GM12878 (cell line): Measurements from ENCODE around the gene ARL17B. TPM values are rescaled to one million over a fixed set of nuclear protein-coding genes. Genes with fewer than 3 reads are reported as not detected.
"Not testable (repeated sequence)": the region's sequence is repeated elsewhere in the genome, so short reads cannot be mapped to it uniquely, and the experiment has no call there.

ENCODE experiments used
- ATAC-seq: fragments of 200-7000 bp; cut with Tn5 transposase; 3 replicates; pipeline ENCODE4 v1.9.1; 2020; ENCODE audit warnings: mild to moderate bottlenecking, moderate library complexity
- BruUV-seq: library from RNA; stranded (reverse); fragments of 400-500 nt; replicated peaks from 2 replicates; lab custom pipeline; 2021; lab: Mats Ljungman, UMichigan
- CTCF ChIA-PET: fragments of 300-600 bp; sonication (Branson Sonifier 250); formaldehyde crosslinking; extraction: SDS; loops from one replicate; lab custom pipeline; 2021; ENCODE audit warnings: inconsistent platforms; lab: Yijun Ruan, JAX
- POLR2A ChIA-PET: fragments of 350-600 bp; formaldehyde crosslinking; extraction: SDS; loops from one replicate; lab custom pipeline; 2021; ENCODE audit warnings: inconsistent platforms; lab: Charles Lee
- RAD21 ChIA-PET: fragments of 300-600 bp; sonication (Branson Sonifier 250); formaldehyde crosslinking; loops from one replicate; lab custom pipeline; 2023; ENCODE audit warnings: antibody characterized with exemption; ENCODE audit not compliant: unreplicated experiment; lab: Charles Lee
- SMC1A ChIA-PET: fragments of 300-600 bp; sonication (Branson Sonifier 250); formaldehyde crosslinking; loops from one replicate; lab custom pipeline; 2023; ENCODE audit not compliant: unreplicated experiment, uncharacterized antibody; lab: Charles Lee
- DNase-seq: peaks from one replicate; pipeline ENCODE4 v3.0.0-alpha.2; 2011; ENCODE audit warnings: low read depth, low spot score
- FAIRE-seq: peaks from 3 replicates; lab custom pipeline; 2011; peaks lifted over from hg19 to GRCh38; lab: Jason Lieb, UNC
- H2AFZ ChIP-seq: 2 replicates; pipeline ENCODE4 v1.6.0; 2011; ENCODE audit warnings: low read depth, low read length, control low read depth; ENCODE audit not compliant: control insufficient read depth
- H3K27ac ChIP-seq: 2 replicates; pipeline ENCODE4 v1.5.1; 2011; ENCODE audit warnings: control low read depth; ENCODE audit not compliant: control insufficient read depth, insufficient read depth
- H3K27me3 ChIP-seq, 2 experiments: replicated peaks in 1 of 2; 2 replicates each; pipeline versions ENCODE4 v1.6.0 to v1.6.1; 2011; ENCODE audit warnings: low read length in 1 of 2; ENCODE audit not compliant: control insufficient read depth in 2 of 2, insufficient read depth in 2 of 2
- H3K36me3 ChIP-seq, 2 experiments: 2 replicates each; pipeline ENCODE4 v1.5.1; 2011; ENCODE audit warnings: low read length in 1 of 2; ENCODE audit not compliant: control insufficient read depth in 2 of 2, insufficient read depth in 2 of 2
- H3K4me1 ChIP-seq: 2 replicates; pipeline ENCODE4 v1.6.1; 2011; ENCODE audit warnings: mild to moderate bottlenecking, low read length, moderate library complexity, mixed read lengths; ENCODE audit not compliant: control insufficient read depth, insufficient read depth
- H3K4me2 ChIP-seq: 2 replicates; pipeline ENCODE4 v1.6.0; 2011; ENCODE audit warnings: control low read depth; ENCODE audit not compliant: control insufficient read depth, insufficient read depth
- H3K4me3 ChIP-seq: fragments of 200-600 bp; sonication (generic); 2 replicates; pipeline ENCODE4 v1.5.1; 2016
- H3K79me2 ChIP-seq: 2 replicates; pipeline ENCODE4 v1.6.0; 2011; ENCODE audit warnings: low read length; ENCODE audit not compliant: control insufficient read depth, insufficient read depth
- H3K9ac ChIP-seq: 2 replicates; pipeline ENCODE4 v1.8.0; 2011; ENCODE audit warnings: low read length, control low read depth, mixed read lengths; ENCODE audit not compliant: control insufficient read depth, insufficient read depth
- H3K9me3 ChIP-seq: replicated peaks from 3 replicates; pipeline ENCODE4 v1.5.1; 2011; ENCODE audit warnings: mild to moderate bottlenecking, low read length; ENCODE audit not compliant: control insufficient read depth, insufficient read depth
- H4K20me1 ChIP-seq: 2 replicates; pipeline ENCODE4 v1.6.0; 2011; ENCODE audit not compliant: control insufficient read depth, insufficient read depth
- WGBS: methylation state at CpG from one replicate; pipeline ENCODE4 v1.1.6; 2016; ENCODE audit warnings: low lambda C conversion rate; ENCODE audit not compliant: insufficient replicate concordance, insufficient coverage; ENCODE audit errors: missing lambda C conversion rate; 5-methylcytosine and 5-hydroxymethylcytosine counted together
- in situ Hi-C: fragments of 300-500 bp; cut with MboI; formaldehyde crosslinking; loops from 9 replicates; pipeline ENCODE4 v1.14.3; 2018; ENCODE audit warnings: mixed read lengths
- intact Hi-C: fragments of 100-400 bp; cut with micrococcal nuclease; formaldehyde crosslinking; loops from one replicate; pipeline ENCODE4 v1.14.2; 2022; ENCODE audit not compliant: unreplicated experiment
- polyA plus RNA-seq, 11 experiments: library from polyadenylated mRNA; depleted of rRNA in 4 of 11; unstranded in 6 of 11; stranded (reverse) in 5 of 11; fragments of >200 nt; fragmentation: Nextera tagmentation in 4 of 11; fragmentation: Illumina TruSeq in 1 of 11; extraction: Ambion mirVana in 4 of 11; extraction: Trizol in 1 of 11; gene quantifications; 1 replicate in 1 of 11; 2 replicates in 10 of 11; pipeline versions ENCODE4 v1.2.1 to v1.2.3, GENCODE V29; 2011 to 2016; ENCODE audit warnings: inconsistent platforms in 2 of 11, missing spikeins in 2 of 11, low read depth in 1 of 11
- total RNA-seq, 4 experiments: library from RNA; depleted of rRNA in 3 of 4; stranded (reverse); fragments of >200 nt in 3 of 4; fragmentation: Illumina TruSeq in 1 of 4; extraction: Trizol in 1 of 4; gene quantifications; 2 replicates each; pipeline versions ENCODE4 v1.2.1 to v1.2.3, GENCODE V29; 2013 to 2021

Gene ARL17B
- total and polyA plus RNA-seq, 10 of the 15 experiments (the other 5 are each of a cell fraction or from before 2014, with no cell fraction given): 6.0 to 25.1 (median 14.2) TPM

- H3K36me3 ChIP-seq, DNase-seq, H3K9me3 ChIP-seq, H2AFZ ChIP-seq, H3K4me2 ChIP-seq, H3K27ac ChIP-seq, H3K4me3 ChIP-seq, H3K79me2 ChIP-seq, RAD21 ChIA-PET, SMC1A ChIA-PET, FAIRE-seq, in situ Hi-C loops, POLR2A ChIA-PET, H4K20me1 ChIP-seq, intact Hi-C loops, H3K4me1 ChIP-seq, CTCF ChIA-PET, H3K9ac ChIP-seq, H3K27me3 ChIP-seq: not testable (repeated sequence)
- no CpG with 5 or more reads among the region's 1 CpG for WGBS
- TSS peak; percentile 56 for BruUV-seq
- ATAC-seq: peak; percentile 48
These were observed 12.5 kb downstream of the ARL17B start for GRCh38 chr17:46349060-46349459.

- POLR2A ChIA-PET, intact Hi-C loops, H3K9ac ChIP-seq, H3K27ac ChIP-seq, H3K36me3 ChIP-seq, RAD21 ChIA-PET, H3K79me2 ChIP-seq, DNase-seq, in situ Hi-C loops, H2AFZ ChIP-seq, H3K27me3 ChIP-seq, SMC1A ChIA-PET, CTCF ChIA-PET, H3K4me2 ChIP-seq, H3K4me1 ChIP-seq, H3K9me3 ChIP-seq, BruUV-seq, H4K20me1 ChIP-seq, H3K4me3 ChIP-seq: not testable (repeated sequence)
- ATAC-seq (peak; percentile 96), FAIRE-seq (peak; percentile 81)
- WGBS: no CpG with 5 or more reads among the region's 2 CpGs
These were observed 13.2 kb downstream of the ARL17B start for GRCh38 chr17:46348345-46348744.

GRCh38 chr17:46342131-46342530, 19.4 kb downstream of the ARL17B start:
- RAD21 ChIA-PET, H3K9me3 ChIP-seq, H4K20me1 ChIP-seq, H3K79me2 ChIP-seq, H3K4me3 ChIP-seq, H3K4me1 ChIP-seq, DNase-seq, FAIRE-seq, POLR2A ChIA-PET, H3K27me3 ChIP-seq, H3K4me2 ChIP-seq, H2AFZ ChIP-seq, intact Hi-C loops, H3K36me3 ChIP-seq, CTCF ChIA-PET, H3K9ac ChIP-seq, ATAC-seq, in situ Hi-C loops, H3K27ac ChIP-seq, BruUV-seq, SMC1A ChIA-PET: not testable (repeated sequence)
- no CpG with 5 or more reads among the region's 3 CpGs for WGBS

GRCh38 chr17:46341220-46341619, 20.3 kb downstream of the ARL17B start:
- DNase-seq, H2AFZ ChIP-seq, H3K4me2 ChIP-seq, FAIRE-seq, H3K9me3 ChIP-seq, H3K36me3 ChIP-seq, CTCF ChIA-PET, BruUV-seq, intact Hi-C loops, H3K79me2 ChIP-seq, POLR2A ChIA-PET, H3K4me1 ChIP-seq, H3K27me3 ChIP-seq, in situ Hi-C loops, H3K4me3 ChIP-seq, RAD21 ChIA-PET, H3K9ac ChIP-seq, SMC1A ChIA-PET, H4K20me1 ChIP-seq, ATAC-seq, H3K27ac ChIP-seq: not testable (repeated sequence)
- no CpG with 5 or more reads among the region's 19 CpGs for WGBS
